NT2/D1 (cell line): ENCODE results near the gene WASL.

Source experiments
- SUZ12 ChIP-seq: IDR thresholded peaks from 2 replicates; pipeline ENCODE4 v1.6.1; 2011; ENCODE audit not compliant: insufficient read length, insufficient read depth; ENCODE audit errors: extremely low read depth
- ZNF274 ChIP-seq: IDR thresholded peaks from 2 replicates; pipeline ENCODE4 v1.6.1; 2011; ENCODE audit warnings: mild to moderate bottlenecking, low read depth, low read length

DNA sequence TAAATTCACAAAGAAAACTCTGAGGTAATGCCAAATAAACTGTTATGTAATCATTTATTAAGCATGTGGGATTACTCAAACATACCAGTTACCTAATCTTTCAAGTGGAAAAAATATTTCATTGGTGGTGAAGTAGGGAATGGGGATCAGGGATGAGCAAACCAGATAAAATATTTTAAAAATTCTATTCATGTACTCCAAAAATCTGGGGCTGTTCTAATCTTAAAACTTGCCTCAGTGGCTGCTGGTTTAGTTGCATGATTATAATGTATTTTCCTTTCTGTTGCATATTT lies 73.7 kb downstream of the WASL start:
- TF ChIP-seq ZNF274: no peak
- TF ChIP-seq SUZ12: no peak
